H1 (cell line): ENCODE measurements around the gene SLC35F1.

Experiments used
- KDM1A ChIP-seq: fragments of 200-600, 300-600 bp; sonication (generic); IDR thresholded peaks from 2 replicates; pipeline ENCODE4 v1.7.1; 2016; ENCODE audit warnings: mild to moderate bottlenecking, low read length, borderline replicate concordance
- POLR2A ChIP-seq, 2 experiments: IDR thresholded peaks; 1 replicate in 1 of 2; 2 replicates in 1 of 2; pipeline ENCODE4 v1.6.1; 2011; ENCODE audit warnings: low read depth in 2 of 2, low read length in 2 of 2, mild to moderate bottlenecking in 2 of 2; ENCODE audit errors: control extremely low read depth in 1 of 2
- TF ChIP-seq, protein P1 (sequence below), 3 experiments: IDR thresholded peaks; 1 replicate in 2 of 3; 2 replicates in 1 of 3; pipeline versions ENCODE4 v1.5.1 to v1.6.1; 2011; ENCODE audit warnings: low read length in 3 of 3, mild to moderate bottlenecking in 3 of 3, inconsistent platforms in 2 of 3, low read depth in 1 of 3, moderate library complexity in 1 of 3; ENCODE audit not compliant: insufficient read depth in 1 of 3; ENCODE audit errors: control extremely low read depth in 1 of 3

DNA sequence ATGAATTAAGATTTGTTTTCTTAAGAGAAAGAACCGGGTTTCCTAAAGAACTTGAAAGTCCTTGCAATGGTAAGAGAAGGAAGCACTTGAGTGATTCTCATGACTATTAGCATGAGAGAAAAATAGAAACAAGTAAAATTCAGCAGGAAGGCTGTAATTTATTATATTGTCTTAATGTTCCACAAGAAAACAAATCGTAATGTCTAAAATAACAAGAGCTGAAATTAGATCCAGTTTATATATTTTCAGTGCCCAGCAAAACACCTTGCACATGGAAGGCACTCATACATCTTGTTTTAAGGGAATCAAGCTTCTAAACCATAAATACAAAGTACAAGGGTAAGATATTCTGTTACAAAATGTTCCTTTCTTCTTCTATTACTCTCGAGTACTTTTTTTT lies 411.6 kb downstream of the SLC35F1 start:
- TF ChIP-seq POLR2A (IDR thresholded peaks at IDR 0.05; ENCODE audit: control extremely low read depth in 1 of 2, low read depth in 2 of 2, low read length in 2 of 2): no peak
- TF ChIP-seq, protein P1, sequence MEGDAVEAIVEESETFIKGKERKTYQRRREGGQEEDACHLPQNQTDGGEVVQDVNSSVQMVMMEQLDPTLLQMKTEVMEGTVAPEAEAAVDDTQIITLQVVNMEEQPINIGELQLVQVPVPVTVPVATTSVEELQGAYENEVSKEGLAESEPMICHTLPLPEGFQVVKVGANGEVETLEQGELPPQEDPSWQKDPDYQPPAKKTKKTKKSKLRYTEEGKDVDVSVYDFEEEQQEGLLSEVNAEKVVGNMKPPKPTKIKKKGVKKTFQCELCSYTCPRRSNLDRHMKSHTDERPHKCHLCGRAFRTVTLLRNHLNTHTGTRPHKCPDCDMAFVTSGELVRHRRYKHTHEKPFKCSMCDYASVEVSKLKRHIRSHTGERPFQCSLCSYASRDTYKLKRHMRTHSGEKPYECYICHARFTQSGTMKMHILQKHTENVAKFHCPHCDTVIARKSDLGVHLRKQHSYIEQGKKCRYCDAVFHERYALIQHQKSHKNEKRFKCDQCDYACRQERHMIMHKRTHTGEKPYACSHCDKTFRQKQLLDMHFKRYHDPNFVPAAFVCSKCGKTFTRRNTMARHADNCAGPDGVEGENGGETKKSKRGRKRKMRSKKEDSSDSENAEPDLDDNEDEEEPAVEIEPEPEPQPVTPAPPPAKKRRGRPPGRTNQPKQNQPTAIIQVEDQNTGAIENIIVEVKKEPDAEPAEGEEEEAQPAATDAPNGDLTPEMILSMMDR (IDR thresholded peaks at IDR 0.05; ENCODE audit: control extremely low read depth in 1 of 3, insufficient read depth in 1 of 3, low read depth in 1 of 3, low read length in 3 of 3): no peak
- TF ChIP-seq KDM1A: no peak
